ENCODE data around the gene CRISPLD2.

The CRISPLD2 gene, protein sequence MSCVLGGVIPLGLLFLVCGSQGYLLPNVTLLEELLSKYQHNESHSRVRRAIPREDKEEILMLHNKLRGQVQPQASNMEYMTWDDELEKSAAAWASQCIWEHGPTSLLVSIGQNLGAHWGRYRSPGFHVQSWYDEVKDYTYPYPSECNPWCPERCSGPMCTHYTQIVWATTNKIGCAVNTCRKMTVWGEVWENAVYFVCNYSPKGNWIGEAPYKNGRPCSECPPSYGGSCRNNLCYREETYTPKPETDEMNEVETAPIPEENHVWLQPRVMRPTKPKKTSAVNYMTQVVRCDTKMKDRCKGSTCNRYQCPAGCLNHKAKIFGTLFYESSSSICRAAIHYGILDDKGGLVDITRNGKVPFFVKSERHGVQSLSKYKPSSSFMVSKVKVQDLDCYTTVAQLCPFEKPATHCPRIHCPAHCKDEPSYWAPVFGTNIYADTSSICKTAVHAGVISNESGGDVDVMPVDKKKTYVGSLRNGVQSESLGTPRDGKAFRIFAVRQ
- total RNA-seq, result 0.05 to 0.39 reads per million in 2 donors

DNA sequence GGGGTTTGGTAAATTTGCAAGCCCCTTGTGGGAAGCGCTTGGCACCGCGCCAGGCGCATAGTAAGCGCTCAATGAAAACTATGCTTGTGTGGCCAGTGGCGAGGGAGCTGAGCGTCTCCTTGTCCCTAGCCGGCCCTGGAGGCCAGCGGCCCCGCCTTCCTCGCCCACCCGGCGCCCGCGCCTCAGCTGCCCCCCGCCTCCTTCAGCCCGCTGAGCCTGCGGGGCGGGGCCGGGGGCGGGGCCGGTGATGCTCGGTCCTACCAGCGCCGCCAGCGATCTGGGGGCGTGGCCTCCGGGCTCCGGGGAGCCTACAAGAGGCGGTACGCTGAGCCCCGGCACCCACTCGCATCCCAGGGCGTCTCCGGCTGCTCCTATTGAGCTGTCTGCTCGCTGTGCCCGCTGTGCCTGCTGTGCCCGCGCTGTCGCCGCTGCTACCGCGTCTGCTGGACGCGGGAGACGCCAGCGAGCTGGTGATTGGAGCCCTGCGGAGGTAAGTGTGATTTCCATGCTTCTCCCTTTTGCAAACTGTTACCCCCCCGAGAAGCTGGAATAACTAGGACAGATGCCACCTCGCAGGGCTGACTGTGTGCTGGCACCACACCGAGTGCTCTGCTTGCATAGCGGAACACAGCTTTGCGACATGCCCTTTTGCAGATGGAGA is at the start of gene CRISPLD2:
TSS of gene CRISPLD2 (plus strand) at position 342 of the 661 bp plus-strand sequence. CDS start 18,511 bp downstream, outside the sequence.
- peak; percentile 63 for DNase-seq

DNA sequence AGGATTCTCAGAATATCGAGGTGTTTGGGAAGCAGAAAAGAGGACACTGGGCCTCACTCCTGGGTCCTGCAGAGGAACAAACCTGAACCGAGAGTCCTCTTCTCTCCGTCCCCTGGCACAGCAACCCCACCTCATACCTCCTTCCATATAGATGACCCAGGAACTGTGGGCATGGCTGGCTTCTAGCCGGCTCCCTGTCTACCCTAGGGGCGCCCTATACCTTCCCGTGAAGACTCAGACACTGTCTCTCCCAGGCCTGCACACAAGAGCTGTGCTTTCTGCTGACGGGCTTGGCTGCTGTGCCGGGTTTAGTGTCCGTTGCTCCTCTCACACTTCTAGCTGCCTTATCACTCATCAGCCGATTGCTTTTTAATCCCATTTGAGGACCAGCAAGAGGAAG is 46.5 kb upstream of the CRISPLD2 start:
- DNase-seq, result no peak

DNA sequence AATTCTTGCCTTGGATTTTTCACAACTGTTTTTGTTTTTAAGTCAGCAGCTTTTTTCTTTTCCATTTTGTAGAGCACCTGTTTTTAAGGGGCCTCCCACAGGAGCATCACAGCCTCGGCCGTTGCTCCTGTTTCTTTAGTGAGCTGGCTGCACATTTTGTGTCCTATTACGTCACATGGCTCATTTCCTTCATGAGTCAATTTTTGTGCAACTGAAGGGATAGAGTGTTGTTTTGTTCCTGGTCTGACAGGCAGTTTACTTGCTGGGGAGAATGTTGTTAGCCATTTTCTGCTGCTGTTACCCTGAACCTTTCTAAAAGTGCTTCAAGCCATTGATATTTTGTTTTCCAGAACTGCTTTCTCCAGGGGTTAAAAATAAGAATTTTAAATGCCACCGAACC is 45.0 kb upstream of the CRISPLD2 start:
- DNase-seq, result no peak

DNA sequence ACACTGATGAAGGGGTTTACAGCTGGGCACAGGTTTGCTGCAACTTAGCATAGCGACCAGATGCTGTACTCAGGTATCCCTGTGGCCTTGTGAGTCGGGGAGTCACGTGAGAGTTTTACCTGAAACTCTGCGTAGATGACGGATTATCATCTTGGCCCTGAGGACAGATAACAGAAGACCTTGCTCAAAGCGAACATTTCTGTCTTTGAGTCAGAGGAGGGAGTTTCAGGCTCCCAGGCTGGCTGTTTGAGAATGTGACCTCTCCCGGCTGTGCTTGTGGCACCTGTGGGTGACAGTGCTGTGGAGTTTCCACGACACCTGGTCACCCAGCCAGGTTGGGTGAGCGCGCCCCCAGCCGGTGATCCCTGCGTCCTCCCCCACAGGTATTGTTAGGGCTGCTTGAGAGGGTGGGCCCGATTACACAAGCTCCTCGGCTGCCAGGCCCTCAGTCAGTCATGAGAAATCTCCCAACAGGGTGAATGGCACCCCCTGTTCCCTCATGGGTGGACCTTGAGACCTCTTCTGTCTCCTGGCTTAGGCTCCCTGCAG is 44.4 kb upstream of the CRISPLD2 start:
- no peak for DNase-seq

DNA sequence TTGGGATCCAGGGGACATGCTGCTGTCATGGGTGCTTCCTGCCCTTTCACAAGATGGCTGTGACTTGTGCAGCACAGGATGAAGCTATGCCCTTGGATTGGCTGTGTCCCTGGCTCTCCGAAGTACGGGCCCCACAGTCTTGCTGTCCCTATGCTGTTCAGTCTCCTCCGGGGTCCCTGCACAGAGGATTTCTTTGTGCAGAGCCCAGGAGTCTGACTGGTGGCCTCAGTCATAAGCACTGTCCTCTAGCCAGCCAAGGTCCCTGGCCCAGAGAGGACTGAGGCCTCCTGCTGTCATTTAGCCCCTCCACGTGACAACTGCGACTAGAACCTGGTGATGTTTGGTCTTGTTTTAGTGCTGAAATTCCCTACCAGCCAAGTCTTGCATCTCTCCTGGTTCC is 42.4 kb upstream of the CRISPLD2 start:
- DNase-seq, result no peak

DNA sequence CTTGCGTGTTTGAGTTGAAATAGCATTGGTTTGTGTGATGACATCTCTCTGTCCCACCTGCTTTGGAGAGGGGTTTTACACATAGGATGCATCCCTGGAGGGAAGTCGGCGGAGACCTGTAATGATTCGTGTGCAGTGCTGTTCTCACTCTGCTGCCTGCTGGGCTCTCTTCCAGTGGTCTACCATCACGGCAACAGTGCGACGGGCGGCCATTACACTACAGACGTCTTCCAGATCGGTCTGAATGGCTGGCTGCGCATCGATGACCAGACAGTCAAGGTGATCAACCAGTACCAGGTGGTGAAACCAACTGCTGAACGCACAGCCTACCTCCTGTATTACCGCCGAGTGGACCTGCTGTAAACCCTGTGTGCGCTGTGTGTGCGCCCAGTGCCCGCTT is 41.1 kb upstream of the CRISPLD2 start:
- no peak for DNase-seq

DNA sequence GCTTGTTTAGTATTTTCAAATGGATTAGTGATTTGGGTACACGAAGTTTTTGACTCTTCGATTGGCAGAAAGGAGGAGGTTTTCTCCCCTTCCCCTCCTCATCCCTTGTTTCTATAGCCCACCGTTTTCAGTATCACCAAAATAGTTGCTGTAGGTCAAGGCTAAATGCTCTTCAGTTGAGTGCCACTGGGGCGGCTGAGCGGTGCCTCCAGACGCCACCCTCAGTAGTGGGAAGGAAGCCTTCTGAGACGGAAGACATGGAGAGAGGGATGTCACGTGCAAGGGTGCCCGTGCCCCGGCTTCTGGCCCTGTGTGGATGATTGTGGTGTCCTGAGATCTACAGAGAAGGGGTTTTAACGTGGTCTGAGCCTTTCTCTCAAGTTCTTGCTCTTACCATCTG is 39.7 kb upstream of the CRISPLD2 start:
- no peak for DNase-seq

DNA sequence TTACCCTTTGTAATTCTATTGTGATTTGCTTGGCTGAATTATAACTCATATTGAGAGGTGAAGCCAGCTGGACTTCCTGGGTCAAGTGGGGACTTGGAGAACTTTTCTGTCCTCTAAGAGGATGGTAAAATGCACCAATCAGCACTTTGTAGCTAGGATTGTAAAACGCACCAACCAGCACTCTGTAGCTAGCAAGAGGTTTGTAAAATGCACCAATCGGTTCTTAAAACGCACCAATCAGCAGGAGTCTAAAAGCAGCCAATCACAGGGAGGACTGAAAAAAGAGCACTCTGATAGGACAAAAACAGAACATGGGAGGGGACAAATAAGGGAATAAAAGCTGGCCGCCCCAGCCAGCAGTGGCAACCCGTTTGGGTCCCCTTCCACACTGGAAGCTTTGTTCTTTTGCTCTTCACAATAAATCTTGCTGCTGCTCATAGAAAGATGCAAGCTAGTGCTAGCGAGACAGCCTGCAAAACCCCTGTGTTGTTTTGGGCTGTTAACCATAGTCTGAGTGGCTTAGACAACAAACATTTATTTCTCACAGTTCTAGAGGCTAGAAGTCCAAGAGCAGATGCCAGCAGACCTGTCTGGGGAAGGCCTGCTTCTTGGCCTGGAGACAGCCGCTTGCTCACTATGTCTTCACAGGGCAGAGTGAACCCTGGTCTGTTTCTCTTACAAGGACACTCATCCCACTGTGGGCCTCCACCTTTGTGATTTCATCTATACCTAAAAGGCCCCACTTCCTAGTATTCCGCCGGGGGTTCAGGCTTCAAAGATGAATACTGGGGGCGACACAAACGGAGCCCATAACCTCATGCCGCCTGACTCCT is 39.0 kb upstream of the CRISPLD2 start:
- DNase-seq, result no peak

DNA sequence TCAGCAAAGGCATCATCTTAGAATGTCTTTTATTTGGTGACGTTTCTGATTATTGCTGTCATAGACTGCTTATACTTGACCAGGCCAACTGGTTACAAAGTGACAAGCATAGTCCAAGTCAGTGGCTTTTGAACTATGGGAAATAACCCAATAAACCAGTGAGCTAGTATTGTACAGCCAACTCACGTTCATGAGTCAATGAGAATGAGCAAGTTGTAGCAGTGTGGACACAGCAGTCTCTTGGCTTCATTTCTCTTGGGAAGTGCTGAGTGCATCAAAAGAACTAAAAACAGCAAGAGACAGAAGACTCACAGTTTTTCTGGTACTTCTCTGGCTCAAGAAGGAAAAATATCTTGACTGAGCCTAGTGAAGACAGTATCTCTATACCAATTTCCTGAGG is 36.9 kb upstream of the CRISPLD2 start:
- no peak for DNase-seq

DNA sequence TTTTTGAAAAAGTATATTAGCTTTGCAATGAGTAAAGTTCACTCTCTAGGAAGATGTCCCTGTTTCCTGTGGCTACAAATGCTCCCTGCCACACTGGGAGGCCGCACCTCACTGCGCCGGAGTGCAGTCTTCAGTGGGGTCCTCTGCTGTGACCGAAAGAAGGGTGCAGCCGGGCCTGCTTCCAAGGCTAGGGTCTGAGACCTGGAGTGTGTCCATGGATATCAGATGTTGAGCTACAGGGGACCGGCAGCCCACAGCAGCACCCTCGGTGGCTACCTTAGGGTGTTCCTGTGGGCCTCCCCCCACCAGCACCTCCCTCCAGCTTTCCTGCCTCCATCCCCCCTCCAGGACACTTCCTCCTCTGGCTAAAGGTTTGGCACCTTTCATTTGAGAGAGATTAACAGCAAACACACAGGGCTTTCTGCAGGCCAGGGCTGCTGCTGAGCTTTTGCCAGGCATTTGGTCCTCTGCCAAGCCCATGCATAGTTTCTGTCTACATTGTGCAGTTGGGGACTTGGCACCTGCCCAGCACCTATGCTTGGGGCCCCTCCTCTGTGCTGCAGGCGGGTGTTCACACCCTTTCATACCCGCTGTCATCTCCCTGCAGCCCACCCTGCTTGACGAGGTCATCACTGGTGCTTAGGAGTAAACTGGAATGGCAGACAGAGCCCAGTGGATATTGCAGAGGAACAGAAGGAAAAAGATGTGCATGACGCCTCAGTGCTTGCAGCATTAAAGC is 33.8 kb upstream of the CRISPLD2 start:
- no peak for DNase-seq

DNA sequence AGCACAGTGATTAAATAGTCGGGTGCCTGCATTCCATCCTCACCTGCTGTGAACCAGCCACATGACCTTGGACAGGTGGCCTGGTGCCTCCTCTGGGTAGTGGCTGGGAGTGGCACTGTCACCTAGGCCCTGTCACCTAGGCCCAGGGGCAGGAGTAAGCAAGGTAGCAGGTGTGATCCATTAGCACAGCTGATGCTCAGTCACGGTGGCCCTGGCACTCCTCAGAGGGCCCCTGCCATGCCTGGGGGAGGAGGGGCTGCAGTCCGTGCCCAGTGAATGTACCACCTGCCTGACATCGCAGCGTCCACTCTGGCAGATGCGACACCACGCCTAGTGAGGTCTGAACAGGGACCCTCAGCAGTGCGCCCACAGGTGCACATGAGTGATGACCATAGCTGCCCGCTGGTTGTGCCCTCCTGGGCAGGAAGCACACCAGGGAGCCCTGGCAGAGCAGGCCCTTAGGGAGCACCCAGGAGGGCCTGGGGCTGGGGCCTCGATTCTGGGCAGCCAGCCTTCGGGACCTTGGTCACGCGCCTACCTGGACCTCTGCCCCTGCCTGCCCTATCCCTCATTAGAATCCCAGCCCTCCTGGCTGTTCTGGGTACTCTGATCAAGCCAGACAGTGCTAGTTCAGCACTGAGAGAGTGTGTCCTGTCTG is 33.1 kb upstream of the CRISPLD2 start:
- DNase-seq, result no peak

DNA sequence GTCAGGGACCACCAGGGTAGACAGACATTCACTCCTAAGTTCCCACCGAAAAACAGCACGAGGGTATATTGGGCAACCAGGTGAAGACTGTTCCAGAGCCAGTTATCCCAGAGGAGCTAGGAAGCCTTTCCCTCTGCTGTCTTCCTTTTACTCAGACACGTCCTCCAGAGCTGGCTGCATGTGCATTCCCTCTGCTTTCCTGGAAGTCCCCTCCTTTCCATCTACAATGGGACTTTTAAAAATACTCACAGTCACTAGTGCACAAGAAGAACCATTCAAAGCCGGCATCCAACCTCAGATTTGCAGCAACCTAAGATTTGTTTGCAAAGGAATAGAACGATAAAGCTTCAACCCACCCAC is 32.5 kb upstream of the CRISPLD2 start:
- no peak for DNase-seq

DNA sequence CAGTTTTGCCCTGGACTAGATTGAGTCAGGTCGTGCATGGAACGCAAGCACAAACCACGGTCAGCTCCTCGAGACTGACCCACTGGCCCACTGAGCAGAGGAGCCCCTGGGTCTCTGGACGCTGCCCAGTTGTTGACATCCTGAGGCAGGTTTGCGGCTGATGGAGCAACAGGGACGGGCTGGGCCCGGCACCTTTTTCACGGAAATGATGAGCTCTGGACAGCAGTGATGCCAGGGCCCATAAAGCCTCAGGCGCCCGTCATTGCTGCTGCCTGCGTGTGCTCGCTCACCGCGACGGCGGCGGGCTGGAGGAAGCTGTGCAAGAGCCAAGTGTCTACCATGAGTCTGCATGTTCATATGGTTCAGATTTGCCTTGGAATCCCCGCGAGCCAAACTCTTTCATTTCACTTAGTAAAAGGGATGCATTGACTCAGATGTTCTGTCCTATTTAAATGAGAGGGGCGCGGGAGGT is 30.8 kb upstream of the CRISPLD2 start:
- no peak for DNase-seq

DNA sequence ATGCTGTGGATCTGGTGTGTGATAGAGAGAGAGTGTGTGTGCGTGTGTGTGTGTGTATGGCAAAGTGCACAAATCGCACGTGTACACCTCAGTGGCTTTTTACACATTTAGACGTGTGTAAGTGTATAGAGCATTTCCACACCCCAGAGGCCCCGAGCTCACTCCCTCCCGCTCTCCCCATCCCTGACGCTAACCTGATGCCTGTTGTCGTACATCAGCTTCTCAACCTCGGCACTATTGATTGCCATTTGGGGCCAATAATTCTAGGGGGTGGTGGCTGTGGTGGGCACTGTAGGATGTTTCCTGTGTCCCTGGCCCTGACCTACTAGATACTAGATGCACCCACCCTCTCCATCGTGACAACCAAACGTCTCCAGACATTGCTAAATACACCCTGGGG is 30.4 kb upstream of the CRISPLD2 start:
- no peak for DNase-seq

DNA sequence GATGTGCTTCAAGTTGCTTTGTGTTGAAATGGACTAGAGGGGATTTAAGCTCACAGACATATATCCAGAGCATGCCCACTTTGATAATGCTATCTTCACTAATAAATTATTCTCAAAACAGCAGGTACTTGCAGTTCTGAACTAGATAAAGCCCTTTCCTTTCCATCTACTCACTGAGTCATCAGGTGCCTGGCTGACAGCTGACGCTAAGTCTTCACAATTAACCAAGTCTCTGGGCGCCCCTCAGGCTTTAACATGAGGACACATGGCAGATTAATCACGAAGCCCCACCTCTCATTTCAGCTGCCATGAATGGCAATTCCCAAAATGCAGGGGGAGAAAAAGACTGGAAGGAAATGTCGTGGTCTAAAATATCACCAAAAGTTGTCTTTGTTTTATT is 29.5 kb upstream of the CRISPLD2 start:
- DNase-seq, result no peak

DNA sequence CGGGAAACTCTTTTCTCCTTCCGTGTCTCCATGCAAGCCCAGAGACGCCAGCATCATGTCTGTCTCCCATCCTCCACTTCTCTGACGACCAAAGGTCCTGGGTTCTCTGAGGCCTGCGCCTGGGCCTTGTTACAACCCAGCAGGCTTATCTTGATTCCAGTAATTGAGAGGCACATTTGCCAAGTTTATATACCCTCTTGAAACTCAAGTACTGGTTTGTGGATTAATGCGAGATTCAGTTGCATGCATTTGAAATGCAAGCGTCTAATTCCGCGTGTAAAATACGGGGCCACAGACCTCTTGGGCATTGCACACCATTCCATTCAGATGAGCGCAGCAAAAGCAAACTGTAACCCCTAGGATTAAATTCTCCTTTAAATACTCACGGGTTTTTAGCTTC is 28.7 kb upstream of the CRISPLD2 start:
- DNase-seq, result no peak

DNA sequence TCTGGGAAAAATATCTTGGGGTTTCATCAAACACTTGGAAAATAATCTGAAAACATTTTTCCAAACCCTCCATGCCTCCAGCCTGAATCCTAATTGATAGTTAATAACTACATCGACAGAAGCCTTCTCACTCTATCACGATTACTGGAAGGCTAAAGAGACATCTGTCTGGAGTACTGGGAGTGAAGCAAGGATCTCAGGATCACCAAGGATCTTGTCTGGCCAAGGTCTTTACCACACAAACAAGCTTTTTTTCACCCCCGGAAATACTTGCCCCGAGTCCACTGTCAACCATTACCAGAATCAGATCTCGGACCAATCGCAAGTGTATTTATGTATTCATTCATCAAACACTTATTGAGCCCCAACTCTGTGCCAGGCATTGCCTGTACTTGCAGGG is 28.3 kb upstream of the CRISPLD2 start:
- DNase-seq, result no peak

DNA sequence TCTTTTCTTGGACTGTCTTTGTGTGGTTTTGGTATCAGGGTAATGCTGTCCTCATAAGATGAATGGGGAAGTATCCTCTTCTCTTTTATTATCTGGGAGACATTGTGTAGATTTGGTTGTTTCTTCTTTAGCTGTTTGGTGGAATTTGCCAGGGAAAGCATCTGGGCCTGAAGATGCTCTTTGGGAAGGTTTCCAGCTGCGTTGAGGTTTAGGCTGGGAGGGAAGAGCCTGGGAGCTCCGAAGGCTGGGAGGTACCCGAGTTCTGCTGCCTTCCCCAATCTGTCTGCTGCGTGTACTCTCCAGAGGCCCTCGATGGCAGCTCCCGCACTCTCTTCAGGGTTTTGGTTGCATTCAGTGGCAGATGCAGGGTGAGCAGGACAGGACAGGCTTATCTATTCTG is 25.6 kb upstream of the CRISPLD2 start:
- no peak for DNase-seq

DNA sequence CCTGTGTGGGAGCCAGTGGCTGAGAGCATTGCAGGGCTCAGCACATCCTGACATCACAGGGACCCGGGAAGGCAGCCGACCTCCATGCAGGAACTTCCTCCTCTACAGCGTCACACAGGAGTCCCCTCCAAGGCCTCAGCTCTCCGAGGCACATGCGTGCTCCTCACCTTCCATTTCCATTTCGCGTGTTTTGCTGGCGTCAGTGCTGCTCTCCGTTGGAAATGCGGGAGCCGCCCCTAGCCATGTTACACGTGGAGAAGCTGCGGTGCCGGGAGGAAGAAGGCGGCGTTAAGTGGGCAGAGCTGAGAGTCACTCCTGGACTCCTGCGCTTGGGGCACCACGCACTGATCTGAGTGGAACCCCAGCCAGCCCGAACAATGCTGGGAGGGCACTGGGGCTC is 25.2 kb upstream of the CRISPLD2 start:
- DNase-seq, result no peak

DNA sequence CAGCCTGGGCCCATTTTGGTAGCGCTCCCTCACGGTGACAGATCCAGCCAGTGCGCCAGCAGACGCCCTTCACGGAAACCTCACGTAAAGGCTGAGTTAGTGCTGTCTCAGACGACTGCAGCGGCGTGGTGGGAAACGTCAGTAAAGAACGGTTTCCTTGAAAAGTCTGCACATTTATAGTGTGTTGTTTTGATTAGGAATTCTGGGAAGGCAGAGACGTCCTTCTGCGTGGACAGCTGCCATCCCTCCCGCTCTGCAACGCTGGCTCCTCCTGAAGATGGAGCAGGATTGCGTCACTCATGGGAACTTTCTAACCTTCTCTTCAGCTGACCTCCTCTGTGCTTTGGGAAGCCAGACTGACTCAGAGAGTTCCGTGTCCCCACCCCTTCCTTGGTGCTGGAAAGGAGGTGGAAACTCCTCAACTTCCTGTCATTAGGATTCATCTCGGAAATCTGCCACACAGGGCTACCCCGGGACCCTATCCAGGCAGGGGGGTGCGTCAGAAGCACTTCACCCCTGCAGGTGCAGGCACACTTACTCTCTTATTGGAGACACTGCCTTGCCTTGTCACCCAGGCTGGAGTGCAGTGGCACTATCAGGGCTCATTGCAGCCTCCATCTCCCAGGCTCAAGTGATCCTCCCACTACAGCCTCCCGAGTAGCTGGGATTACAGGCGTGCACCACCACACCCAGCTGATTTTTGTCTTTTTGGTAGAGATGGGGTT is 24.3 kb upstream of the CRISPLD2 start:
- DNase-seq, result no peak
